Measurements from ENCODE around the gene CETP. TPM values are rescaled to one million over a fixed set of nuclear protein-coding genes. Genes with fewer than 3 reads are reported as not detected.

CETP gene
- total and polyA plus RNA-seq, 12 donors, result 0.15 to 2.1 (median 0.31) TPM; not detected in 3

DNA sequence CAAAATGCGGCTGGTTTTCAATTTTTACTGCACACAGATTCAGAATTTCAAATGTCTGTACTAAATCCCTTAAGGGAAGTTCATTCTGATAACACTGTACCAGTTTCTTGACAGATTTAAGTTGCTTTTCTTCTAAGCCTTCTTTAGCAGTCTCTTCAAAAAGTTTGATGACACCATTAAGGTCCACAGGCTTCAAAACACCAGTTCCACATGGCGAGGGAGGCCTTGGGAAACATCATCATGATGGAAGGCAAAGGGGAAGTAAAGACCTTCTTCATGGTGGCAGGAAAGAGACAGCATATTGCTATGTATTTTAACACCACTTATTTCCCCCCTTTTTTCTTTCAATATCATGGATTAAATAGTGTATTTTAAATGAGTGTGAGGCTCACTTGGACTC lies 52.2 kb downstream of the CETP start:
- TF ChIP-seq, protein P1, sequence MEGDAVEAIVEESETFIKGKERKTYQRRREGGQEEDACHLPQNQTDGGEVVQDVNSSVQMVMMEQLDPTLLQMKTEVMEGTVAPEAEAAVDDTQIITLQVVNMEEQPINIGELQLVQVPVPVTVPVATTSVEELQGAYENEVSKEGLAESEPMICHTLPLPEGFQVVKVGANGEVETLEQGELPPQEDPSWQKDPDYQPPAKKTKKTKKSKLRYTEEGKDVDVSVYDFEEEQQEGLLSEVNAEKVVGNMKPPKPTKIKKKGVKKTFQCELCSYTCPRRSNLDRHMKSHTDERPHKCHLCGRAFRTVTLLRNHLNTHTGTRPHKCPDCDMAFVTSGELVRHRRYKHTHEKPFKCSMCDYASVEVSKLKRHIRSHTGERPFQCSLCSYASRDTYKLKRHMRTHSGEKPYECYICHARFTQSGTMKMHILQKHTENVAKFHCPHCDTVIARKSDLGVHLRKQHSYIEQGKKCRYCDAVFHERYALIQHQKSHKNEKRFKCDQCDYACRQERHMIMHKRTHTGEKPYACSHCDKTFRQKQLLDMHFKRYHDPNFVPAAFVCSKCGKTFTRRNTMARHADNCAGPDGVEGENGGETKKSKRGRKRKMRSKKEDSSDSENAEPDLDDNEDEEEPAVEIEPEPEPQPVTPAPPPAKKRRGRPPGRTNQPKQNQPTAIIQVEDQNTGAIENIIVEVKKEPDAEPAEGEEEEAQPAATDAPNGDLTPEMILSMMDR (IDR thresholded peaks at IDR 0.05), result no peak
- DNase-seq, result no peak
- no peak for ATAC-seq
- Histone ChIP-seq H3K4me1 (peaks cover 0 to 46% (median 4%) of the 10 kb centered on the region in 9 donors), H3K36me3 (peaks cover 0 to 30% (median 0%) of the 10 kb centered on the region in 9 donors), H3K27me3 (no peaks in the 10 kb centered on the region), H3K27ac (peak overlapping the region in 9 of 10 donors; percentile 3 to 84 (median 73)), H3K9me3 (no peaks in the 10 kb centered on the region), H3K4me3 (no peak overlapping the region)
- WGBS, 2 donors, result 72 to 86% methylated on average over 2 of the region's 2 CpGs
- intact Hi-C loops (cut with DNase I), result loop anchor here in 4 of 10 donors (2.0 to 10.0 kb wide), 2 partner anchors 19 to 49 kb away; partner anchors contain the start of gene CETP (in 3 of the 4)

DNA sequence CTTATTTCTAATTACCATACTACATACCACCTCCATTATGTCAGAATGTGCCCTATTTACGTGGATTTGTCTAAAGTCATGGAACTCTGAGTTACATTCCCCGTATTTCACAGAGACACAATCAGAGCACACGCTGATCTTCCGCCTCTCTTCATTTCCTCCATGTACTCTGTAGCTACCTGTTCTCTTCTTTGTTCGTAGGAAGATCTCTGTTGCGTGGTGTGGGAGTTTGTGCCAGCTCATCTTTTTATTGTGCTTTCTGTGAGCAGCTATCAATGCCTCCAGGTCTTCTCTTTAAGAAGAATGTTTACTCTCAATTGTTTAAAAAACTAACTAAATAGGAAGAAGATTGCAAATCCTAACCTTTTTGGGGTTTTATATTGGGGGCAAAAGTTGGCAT lies 54.6 kb downstream of the CETP start:
- Histone ChIP-seq H3K27ac (no peak overlapping the region), H3K9me3 (peaks cover 0 to 6% (median 0%) of the 10 kb centered on the region in 11 donors), H3K27me3 (no peaks in the 10 kb centered on the region), H3K4me3 (no peak overlapping the region), H3K36me3 (peaks cover 0 to 49% (median 0%) of the 10 kb centered on the region in 9 donors), H3K4me1 (peaks cover 0 to 37% (median 4%) of the 10 kb centered on the region in 9 donors)
- intact Hi-C loops (cut with DNase I), result loop anchor here in 3 of 10 donors (10.0 kb wide), 1 partner anchor 52 kb away; the partner anchor contains the start of gene CETP (in 3 of the 3)
- TF ChIP-seq, protein P1 (IDR thresholded peaks at IDR 0.05), result no peak
- DNase-seq (no peak), ATAC-seq (no peak)
- 91 to 96% methylated on average over 6 of the region's 6 CpGs for WGBS, 2 donors

DNA sequence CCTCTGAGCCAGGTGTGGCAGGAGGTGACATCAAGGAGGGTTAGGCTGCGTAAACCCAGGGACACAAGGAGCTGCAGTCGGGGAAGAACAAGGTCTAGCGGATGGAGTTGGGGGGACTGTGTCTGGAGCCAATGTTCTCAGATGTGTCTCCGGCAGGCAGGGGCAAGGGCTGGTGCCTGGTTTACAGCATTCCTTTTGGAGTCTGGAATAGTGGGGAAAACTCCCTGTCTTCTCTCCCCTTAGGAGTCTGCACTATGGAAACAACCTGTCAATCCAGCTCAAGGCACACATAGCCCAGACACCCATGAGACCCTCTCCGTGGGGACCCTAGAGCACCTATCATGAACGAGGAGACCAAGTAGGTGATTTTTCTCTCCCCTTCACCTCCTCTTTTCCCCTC lies 55.1 kb downstream of the CETP start:
- peaks cover 0 to 31% (median 4%) of the 10 kb centered on the region in 9 donors for H3K4me1 ChIP-seq
- TF ChIP-seq, protein P1 (IDR thresholded peaks at IDR 0.05), result no peak
- no peak overlapping the region for H3K4me3 ChIP-seq
- WGBS, 2 donors, result 85 to 95% methylated on average over 6 of the region's 6 CpGs
- peak overlapping the region in 1 of 10 donors; percentile 17 for H3K27ac ChIP-seq
- no peak for ATAC-seq
- no peaks in the 10 kb centered on the region for H3K27me3 ChIP-seq
- intact Hi-C loops (cut with DNase I), result loop anchor here in 3 of 10 donors (10.0 kb wide), 1 partner anchor 52 kb away; the partner anchor contains the start of gene CETP (in 3 of the 3)
- DNase-seq, result no peak
- peaks cover 0 to 55% (median 3%) of the 10 kb centered on the region in 9 donors for H3K36me3 ChIP-seq
- peaks cover 0 to 6% (median 0%) of the 10 kb centered on the region in 11 donors for H3K9me3 ChIP-seq

DNA sequence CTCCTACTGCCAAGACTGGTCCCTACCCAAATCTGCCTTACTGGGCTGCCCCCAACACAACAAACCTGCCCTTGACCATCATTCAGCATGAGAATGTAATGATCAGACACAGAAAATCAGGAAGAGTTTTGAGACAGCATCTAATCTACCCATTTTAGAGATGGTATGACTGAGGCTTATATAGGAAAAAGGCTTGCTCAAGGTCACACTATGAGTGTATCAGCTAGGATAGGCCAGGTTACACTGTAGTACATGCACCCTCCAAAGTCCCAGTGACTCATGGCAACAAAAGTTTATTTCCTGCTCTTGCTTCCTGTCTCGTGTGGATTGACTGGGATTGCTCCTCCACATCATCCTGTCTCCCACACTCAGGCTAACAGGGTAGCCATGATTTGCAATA lies 55.5 kb downstream of the CETP start:
- Histone ChIP-seq H3K36me3 (peaks cover 0 to 59% (median 7%) of the 10 kb centered on the region in 9 donors), H3K4me3 (no peak overlapping the region), H3K9me3 (peaks cover 0 to 6% (median 0%) of the 10 kb centered on the region in 11 donors), H3K27ac (peak overlapping the region in 1 of 10 donors; percentile 17), H3K27me3 (no peaks in the 10 kb centered on the region), H3K4me1 (peaks cover 0 to 33% (median 4%) of the 10 kb centered on the region in 9 donors)
- ATAC-seq (peak in 4 of 8 donors; percentile 41 to 74 (median 62)), DNase-seq (no peak)
- intact Hi-C loops (cut with DNase I), result loop anchor here in 3 of 10 donors (10.0 kb wide), 1 partner anchor 52 kb away; the partner anchor contains the start of gene CETP (in 3 of the 3)
- 40 to 51% methylated on average over 1 of the region's 1 CpG for WGBS, 2 donors
- TF ChIP-seq, protein P1 (IDR thresholded peaks at IDR 0.05), result no peak
